ENCODE measurements around the gene SLC25A23. TPM values are rescaled to one million over a fixed set of nuclear protein-coding genes. Genes with fewer than 3 reads are reported as not detected.

Gene SLC25A23
- total RNA-seq, 1 experiment from 2014 or later = 17.5 TPM

- DNase-seq (ENCODE audit: low read depth) = peak; percentile 100
Observed at GRCh38 chr19:6424939-6425731, 34.5 kb downstream of the SLC25A23 start.

DNA sequence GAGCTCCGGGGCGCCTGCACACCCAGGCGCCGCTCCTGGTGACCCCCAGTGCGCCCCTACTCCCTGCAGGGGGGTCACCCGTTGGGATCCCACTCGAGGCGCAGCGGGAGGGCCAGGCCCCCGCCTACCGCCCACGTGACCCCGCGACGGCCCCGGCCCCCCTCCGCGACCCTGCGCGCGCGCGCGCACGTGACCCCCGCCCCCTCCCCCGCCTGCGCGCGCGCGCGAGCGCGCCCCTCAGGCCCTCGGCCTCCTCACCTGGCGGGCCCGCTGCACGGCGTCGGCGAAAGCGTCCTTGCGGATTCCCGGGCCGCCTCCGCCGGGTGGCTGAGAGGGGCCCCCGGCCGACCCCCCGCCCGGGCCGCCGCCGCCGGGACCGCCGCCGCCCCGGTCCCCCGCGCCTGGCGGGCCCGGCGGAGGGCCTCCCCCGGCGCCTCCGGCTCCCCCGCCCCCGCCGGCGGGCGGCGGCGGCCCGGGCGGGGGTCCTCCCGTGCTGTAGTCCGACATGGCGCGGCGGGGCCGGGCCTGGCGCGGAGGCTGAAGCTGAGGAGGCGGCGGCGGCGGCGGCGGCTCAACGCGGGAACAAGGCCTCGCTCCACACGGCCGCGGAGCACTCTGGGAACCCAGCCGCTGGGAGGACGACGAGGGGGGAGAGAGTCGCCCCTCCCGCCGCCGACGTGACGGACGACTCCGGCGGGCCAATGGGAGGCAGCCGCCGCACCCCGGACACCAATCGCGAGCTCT lies 35.2 kb downstream of the SLC25A23 start, which contains the start of gene KHSRP:
Gene KHSRP (minus strand): TSS at position 617 of the 744 bp plus-strand sequence. CDS start 110 bp downstream, at position 507.
- no peak for DNase-seq (ENCODE audit: low read depth)

DNA sequence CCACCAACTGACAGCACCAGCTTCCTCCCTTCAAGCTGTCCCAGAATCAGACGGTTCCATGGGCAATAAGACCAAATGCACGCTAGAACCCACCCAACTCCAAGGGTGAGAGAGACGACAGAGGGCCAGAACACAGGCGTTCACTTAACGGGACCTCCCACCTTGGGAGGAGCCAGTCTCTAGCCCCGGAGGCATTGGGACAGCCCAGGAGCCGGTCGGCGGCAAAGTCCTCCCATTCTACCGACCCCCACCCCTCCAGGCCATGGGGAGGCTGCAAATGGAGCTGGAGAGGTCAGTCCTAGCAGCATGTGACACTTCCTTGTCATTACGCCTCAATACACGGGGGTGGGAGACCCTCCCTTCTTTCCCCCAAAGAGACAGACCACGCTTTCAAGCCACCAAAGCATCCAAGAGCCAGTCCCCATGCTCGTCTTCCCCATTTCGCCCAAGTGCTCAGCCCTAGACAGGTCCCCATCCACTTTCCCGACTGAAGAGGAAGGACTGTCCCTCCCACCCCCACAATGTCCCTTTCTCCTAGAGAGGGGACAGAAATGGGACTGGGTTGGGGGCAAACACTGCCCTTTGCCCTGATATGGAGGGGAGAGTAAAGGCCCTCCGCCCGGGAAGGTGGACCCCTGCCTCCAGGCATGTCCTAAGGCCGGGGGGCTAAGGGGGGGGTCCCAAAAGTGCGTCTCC lies 35.9 kb downstream of the SLC25A23 start:
- peak; percentile 59 for DNase-seq (ENCODE audit: low read depth)

DNA sequence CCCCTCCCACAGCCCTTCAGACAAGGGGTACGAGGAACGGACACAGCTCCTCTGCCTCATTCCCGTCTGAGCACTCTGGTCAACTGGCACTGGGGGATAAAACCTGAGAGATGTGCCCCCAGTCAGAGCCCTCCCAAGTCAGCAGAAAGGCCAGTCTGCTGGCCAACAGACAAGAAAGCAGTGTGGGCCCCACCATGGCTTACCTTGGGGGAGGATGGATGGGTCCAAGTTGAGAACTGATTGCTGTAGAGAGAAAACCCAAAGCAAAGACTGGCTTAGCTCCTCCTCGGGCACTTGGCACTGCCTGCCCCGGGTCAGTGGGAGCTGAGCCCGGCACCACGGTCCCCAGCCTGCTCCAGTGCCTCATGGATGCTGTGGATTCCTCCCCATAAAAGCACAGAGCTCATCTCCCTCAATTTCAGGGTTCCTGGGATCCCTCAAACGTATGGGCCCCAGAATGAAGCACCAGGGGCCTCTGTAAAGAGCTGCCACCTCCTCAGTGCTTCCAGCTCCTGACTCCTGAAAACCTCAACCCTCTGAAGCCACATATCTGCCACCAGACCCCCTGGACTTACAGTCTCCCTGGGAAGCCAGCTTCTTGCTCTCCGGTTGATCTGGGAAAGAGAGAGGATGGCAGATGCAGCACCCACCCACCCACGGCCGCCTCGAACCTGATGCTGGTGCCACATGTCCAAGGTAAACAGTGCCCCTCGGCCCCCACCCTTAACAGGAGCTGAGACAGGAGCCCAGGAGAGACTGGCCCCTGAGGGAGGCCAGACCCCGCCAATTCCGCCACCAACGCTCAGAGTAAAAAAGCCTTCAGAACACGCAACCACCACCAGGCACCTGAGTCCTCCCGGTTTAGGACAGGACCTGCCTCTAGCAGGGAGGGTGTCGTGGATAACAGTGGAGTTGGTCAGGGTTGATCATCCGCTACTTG lies 38.2 kb downstream of the SLC25A23 start:
- no peak for DNase-seq (ENCODE audit: low read depth)

DNA sequence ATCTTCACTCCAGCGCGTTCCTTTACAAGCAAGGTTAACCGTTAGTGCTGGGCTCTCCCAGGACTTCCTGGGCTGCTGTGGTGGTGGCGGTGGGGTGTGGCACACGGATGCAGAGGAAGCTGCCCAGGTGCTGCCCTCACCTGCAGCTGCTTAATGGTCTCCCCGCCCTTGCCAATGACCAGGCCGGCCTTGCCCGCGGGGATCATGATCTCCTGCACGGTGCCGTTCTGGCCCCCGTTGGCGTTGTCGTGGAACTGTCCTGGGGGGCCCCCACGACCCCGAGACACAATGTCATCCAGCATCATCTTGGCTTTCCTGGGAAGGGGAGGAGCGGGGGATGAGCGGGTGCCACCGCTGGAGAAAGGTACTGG lies 41.0 kb downstream of the SLC25A23 start:
- DNase-seq (ENCODE audit: low read depth) = no peak

DNA sequence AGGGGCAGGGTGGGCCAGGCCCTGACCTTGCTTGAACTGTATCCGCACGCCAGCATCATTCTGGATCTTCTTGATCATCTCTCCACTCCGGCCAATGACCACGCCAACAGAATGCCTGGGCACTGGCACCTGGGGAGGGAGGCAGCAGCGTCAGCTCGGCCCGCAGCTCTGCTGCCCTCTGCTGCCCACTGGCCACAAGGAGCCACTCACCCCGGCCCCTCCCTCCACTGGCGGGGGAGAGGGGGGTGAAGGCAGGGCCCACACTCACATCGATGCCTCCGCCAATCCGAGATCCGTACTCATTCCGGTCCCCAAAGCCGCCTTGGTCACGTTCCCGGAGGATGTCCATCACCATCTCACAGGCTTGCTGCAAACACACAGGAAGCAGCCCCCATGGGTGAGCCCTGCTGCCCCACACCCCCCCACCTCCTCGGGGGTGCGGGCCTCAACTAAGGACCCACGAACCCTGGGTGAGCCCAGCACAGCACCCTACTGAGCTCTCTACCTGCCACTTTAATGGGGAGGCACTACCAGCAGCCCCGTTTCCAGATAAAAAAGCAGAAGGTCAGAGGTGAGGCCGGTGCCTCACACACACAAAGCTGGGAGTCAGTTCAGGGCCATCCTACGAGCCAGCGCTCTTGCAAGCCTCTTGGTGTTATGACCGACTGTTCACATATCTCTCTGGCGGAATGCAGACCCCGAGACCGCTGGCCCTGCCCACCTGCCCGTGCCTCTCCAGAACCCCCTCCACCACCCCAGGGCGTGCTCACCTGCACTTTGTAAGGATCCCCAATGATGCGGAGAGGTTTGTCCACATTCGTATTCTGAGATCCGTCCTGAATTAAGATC lies 41.7 kb downstream of the SLC25A23 start:
- no peak for DNase-seq (ENCODE audit: low read depth)

GRCh38 chr19:6416658-6417405 lies 42.8 kb downstream of the SLC25A23 start:
- no peak for DNase-seq (ENCODE audit: low read depth)

DNA sequence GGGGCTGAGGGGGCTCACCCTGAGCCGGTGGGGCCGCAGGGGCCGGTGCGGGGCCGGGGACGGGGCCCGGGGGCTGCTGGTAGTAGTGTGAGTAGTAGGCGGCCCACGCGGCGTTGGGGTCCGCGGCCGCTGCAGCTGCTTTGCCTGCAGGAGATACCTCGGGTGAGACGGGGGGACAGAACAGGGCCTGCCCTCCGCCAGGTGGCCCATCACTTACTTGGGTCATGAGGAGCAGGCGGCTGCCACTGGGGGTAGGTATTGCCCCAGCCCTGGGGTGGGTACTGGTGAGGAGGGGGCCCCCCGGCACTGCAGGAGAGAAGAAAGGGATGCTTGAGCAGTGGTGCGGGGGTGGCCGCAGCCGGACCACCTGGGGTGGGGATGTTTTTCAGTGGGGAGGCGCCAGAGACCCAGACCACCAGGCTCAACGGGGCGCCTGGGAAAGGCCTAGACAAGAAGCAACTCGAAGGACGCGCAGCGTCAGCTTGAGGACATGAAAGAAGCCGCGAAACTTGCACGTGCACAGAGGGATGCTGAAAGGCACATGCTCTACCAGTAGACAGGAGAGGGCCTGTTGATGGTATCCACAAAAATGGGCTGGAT lies 43.9 kb downstream of the SLC25A23 start:
- no peak for DNase-seq (ENCODE audit: low read depth)

DNA sequence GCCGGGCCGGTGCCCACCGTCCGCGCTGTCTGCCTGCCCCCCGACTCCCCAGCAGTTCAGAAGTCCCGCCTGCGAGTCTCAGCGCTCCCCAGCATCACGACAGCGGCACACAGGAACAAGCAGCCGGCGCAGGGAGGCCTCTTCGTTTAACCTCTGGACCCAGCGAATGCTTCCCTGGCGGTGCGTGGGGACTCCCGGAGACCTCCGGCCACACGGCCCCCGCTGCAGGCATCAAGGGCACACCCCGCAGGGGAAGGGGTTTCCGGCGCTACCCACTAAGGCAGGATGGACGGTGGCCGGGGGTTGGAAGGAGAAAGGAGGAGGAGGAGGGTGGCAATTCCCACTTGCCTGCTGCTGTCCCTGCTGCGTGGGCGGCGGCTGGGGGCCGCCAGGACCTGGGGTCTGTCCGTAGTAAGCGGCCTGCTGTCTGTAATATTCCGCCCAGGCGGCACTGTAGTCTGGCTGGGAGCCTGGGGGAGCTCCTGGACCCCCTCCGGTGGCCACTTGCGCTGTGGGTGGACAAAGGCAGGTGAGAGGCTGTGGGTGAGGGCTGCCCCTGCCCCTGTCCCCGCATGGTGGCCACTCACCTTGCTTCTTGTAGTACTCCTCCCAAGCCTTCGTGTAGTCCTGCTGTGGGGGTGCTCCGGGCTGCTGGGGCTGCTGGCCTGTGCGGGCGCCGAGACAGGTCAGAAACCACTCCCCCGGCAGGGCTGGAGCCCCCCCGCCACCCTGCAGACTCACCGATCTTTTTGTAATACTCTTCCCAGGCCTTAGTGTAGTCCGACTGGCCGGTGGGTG lies 44.6 kb downstream of the SLC25A23 start:
- no peak for DNase-seq (ENCODE audit: low read depth)

DNA sequence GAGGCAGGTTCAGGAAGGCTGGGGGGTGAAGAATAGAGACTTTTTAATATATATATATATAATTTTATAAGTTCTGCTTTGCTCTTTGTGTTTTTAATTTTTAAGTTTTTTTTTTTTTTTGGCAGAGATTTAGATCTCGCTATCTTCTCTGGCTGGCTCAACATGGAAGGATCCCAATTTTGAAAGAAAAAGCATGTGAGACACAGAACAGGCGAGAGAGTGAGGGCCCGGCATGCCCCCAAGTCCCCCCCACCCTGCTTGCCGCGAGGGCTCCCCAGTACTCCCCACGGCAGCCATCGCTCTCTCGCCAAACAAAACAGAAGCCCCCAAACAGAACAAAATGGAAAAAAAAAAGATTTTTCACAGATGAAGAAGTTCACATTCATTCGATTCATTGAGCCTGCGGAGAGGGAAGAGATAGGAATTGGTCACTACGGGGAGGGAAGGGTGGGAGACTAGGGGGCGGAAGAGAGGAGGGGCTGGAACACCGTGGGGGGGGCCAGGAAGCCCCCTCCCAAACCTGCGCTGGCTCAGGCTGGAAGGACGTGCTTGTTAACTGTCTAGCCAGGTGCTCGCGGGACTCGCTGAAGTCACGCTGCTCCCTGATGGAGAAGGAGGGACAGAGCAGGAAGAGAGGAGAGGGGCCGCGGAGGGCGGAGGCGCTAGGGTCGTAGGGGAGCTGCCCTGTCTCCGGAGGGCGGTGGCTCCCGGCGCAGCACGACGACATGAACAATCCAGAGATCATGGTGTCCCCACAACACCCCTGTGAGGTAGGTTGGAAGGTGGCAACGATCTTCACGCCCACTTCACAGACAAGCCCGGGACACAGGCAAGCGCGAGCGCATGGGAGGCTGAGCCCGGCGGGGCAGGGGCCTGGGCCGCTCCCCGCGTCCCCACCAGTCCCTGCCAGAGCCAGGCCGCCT lies 45.6 kb downstream of the SLC25A23 start:
- no peak for DNase-seq (ENCODE audit: low read depth)

DNA sequence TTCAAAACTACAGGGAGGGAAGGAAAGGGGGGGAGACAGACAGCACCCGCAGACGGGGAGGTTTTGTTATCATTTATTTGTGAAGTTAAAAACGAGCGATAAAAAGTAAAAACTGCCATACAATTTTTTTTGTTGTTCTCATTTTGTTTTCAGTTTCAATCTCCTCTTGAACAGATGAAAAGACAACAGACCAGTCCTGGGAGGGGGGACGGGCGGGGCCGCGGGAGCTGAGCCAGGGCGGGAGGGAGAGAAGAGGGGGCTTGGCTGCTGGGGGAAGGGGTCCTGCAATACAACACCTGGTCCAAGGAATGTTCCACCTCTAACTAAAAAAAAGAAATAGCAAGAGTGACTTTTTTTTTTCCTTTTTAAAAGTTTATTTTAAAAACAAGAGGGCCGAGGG lies 46.3 kb downstream of the SLC25A23 start:
- DNase-seq (ENCODE audit: low read depth) = no peak

DNA sequence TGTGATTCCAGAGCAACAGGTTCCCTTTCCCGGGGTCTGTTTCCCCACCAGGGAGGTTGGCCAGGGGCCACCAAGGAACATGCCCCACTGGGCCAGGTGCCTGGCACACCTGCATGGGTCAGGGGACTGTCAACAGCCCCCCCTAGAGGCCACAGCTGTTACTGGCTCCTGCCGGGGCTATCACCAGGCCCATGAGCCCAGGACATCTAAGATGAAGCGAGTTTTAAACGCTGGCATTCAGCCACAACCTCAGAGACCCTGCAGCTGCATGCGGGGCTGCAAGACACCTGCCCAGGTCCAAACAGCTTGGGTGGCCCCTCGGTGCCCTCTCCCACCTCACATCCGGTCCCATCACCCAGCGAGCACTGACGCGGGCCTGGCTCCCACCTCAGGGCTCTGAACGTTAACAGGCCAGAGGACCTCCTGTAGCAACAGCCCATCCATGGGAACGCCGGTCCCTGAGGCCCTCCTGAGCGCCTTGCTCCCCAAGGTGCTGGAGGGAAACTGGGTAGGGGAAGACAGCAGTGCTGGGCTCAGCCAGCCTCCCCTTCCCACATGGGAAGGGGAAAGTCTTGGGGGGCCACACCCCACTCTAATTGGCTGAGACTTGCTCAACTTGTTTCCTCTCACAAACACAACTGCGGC lies 47.0 kb downstream of the SLC25A23 start:
- DNase-seq (ENCODE audit: low read depth) = no peak

DNA sequence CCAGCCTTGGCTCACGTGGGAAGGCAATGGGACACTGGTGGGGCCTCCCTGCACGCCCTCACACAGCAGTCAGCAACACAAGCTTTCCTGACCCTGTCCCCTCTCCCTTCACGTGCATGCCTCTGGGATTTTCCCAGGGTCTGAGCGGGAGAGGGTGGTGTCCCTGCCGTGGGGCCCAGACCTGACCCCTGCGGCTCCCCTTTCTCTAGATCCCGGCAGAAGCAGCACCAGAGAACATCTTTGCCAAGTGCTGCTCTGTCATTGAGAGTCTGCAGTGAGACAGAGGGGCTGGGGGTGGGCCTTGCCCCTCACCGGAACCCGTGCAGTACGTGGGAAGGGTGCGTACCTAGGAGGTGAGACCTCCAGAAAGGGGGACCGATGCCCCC lies 47.5 kb downstream of the SLC25A23 start:
- DNase-seq (ENCODE audit: low read depth) = no peak

DNA sequence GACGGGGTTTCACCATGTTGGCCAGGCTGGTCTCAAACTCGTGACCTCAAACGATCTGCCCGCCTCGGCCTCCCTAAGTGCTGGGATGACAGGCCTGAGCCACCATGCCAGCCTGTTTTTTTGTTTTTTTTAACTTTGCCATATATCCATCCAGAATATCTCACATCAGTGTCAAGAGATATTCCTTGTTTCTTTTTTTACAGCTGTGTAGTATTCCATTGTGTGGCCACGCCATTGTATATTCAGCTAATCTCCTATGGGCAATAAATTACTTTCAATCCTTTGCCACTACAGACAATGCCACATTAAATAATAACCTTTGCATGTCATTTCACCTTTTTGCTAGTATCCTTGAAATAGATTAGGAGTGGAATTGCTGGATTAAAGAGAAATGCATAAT lies 50.2 kb downstream of the SLC25A23 start:
- DNase-seq (ENCODE audit: low read depth) = no peak

GRCh38 chr19:6406401-6406800 lies 53.2 kb downstream of the SLC25A23 start:
- no peak for DNase-seq (ENCODE audit: low read depth)

DNA sequence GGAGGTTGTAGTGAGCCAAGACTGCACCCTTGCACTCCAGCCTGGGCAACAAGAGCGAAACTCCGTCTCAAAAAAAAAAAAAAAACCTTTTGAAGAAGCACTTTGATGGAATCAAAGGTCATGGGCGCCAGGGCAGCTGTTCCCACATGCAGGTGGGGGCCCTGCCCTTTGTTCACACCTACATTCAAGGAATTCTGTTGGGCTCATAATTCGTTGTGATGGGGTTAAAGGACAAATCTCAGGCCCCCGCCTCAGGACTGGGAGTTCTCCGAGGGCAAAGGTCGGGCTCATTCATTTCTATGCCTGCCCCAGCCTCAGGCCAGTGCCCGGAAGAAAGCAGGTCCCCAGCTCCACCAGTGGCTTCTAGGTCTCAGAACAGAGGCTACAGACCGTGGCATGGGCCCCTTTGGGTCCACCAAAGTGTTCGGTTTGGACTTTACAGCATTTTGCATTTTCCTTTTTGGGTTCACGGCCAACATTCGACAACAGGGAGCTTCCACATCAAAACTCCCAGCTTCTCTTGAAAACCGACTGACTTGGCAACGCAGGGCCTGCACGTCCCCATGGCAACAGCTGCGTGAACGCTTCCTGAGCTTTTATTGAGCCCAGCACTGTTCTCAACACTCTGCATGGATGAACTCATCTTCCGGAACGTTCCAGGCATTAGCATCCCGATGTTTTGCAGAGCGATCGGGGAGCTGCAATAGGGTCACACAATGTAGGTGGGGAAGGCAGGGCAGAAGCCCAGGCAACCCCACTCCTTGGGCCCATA lies 56.6 kb downstream of the SLC25A23 start:
- no peak for DNase-seq (ENCODE audit: low read depth)

Measured in RPMI7951 (cell line).